Choroid plexus epithelial cell (primary cell): Measurements from ENCODE around the gene PACSIN2.
"Not testable (repeated sequence)": the region's sequence is repeated elsewhere in the genome, so short reads cannot be mapped to it uniquely, and the experiment has no call there.

Source experiments
- DNase-seq: peaks from one replicate; pipeline ENCODE4 v3.0.0-alpha.2; 2010; ENCODE audit warnings: low read depth
- H3K4me3 ChIP-seq: 2 replicates; pipeline ENCODE4 v1.5.1; 2011; ENCODE audit warnings: low read depth, mild to moderate bottlenecking, control low read depth, low read length, moderate library complexity
- CTCF ChIP-seq: conservative IDR thresholded peaks from 2 replicates; pipeline ENCODE4 v1.5.1; 2011; ENCODE audit warnings: low read depth, mild to moderate bottlenecking, control low read depth, inconsistent platforms, low read length, moderate library complexity

PACSIN2 gene

DNA sequence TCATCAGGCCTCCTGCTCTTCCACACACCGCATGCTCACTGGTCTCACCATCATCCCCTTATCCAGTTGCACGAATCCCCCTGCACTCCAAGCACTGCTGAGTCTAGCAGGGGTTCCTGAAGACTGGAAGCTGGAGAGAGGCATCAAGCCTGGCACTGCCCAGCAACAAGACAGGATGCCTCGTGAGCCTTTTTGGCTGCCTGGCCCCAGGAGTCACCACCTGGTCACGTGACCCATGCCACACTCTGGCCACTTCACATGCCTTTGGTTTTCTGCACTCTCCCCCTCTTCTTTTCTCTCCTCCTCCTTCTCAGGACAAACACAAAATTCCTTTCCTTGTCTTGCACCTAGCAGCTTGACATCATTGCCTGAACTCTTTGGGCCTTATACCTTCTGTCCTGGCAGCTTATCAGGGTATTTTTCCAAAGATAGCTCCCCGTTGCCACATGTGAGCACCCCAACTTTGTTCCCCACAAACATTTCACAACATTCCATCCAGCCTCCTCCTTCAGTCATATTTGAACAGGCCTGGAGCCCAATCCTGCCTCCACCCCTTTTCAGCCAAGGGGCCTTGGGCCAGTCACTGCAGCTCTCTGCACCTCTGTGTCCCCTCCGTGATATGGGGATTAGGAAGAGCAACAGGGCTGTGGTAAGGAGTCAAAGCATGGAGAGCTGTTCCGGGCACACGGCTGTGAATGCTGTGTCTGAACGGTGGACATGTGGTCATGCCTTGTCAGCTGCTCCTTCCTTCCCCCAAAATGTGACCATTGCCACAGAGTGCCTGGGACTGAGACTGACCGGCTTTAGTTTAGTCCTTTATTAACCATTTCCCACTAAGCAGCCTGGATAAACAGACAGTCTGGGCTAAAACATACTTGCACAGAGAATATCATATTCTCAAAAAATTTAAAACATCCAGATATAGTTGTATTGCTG is 2.8 kb upstream of the PACSIN2 start:
- H3K4me3 ChIP-seq, result no peak overlapping the region
- no peak for DNase-seq
- no peak for TF ChIP-seq CTCF

DNA sequence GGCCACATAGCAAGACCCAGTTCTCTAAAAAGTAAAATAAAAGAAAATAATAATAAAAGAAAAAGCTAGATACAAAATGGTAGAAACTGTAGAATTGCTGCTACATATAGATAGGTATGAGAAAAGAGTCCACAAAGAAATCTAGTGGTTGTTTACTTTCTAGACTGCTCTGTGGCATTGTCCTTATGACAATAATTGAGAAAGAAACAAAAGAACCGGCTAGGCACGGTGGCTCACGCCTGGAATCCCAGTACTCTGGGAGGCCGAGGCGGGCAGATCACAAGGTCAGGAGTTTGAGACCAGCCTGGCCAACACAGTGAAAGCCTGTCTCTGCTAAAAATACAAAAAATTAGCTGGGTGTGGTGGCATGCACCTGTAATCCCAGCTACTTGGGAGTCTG is 1.2 kb upstream of the PACSIN2 start:
- not testable (repeated sequence) for H3K4me3 ChIP-seq, DNase-seq

- H3K4me3 ChIP-seq, result peak overlapping the region; percentile 70
- no peak for DNase-seq
- no peak for TF ChIP-seq CTCF
Measured at GRCh38 chr22:43015677-43016042, 711 bp upstream of the PACSIN2 start.

DNA sequence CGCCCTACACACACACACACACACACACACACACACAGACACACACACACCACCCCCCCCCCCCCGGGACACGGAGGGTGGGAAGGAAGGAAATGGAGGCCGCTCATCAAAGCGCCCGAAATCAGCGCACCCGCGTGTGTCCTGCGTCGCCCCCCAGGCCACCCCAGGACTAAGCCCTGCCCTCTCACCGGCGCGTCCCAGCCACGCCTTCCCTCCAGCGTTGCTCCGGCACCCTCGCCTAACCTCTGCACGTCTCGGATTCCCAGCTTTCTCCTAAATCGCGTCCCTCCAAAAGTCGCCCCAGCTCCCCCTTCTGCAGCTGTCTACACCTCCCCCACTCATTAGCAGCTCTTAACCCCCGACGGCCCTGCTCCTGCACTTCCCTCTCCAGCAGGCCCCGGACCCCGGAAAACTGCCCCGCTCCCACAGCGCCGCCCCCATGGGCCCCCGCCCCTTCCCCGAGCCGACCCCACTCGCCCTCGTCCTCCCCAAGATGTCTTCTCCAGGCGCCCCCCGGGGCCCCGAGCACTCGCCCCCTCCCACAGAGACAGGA is 557 bp downstream of the PACSIN2 start:
- no peak for DNase-seq
- no peak for TF ChIP-seq CTCF
- peak overlapping the region; percentile 86 for H3K4me3 ChIP-seq

DNA sequence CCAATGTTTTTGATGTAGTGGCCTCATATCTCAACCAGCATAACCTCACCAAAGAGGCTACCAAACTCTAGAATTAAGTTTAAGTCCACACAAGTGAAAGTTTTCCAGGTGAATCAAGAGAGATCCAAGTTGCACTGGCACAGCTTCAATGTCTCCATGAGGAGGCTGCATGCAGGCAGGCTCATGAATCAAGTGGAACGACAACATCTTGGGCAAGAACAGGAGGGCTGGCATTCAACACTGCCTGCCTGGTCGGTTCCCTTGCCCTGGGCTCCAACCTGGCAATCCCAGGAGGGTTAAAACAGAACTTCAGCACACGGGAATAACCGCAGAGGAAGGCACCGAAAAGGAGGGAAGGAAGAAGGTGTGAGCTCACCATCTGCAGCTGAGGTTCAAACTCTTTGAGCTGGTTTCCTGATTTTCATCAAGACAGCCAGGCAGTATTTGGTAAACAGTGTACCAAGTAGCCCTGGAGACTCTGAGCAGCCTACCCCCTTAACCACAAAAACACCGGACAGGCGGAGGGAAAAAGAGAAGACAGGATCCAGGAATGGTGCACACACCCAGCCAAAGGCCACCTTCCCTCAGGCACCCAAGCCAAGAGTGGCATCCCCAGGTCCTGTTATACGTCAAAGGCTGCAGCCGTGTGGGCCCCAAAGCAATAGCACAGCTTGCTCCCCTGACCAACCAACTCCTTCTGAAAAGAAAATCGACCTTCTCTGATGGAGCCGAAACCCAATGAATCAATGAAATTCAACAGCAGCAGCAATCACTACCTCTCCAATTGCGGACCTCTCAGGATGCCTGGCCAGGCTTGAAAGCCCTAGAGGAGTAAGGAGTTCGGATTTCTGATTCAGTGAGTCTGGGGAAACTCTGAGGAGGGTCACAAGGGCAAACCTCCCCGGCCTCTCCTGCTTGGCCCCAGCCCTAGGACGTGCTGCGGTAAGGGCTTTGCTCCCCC is 1.3 kb downstream of the PACSIN2 start:
- peak overlapping the region; percentile 86 for H3K4me3 ChIP-seq
- no peak for DNase-seq
- TF ChIP-seq CTCF, result no peak

- TF ChIP-seq CTCF, result no peak
- H3K4me3 ChIP-seq, result no peak overlapping the region
- no peak for DNase-seq
Measured at GRCh38 chr22:43012390-43012789, 2.6 kb downstream of the PACSIN2 start.

- no peak for DNase-seq
- peak; percentile 14 for TF ChIP-seq CTCF
- H3K4me3 ChIP-seq, result no peak overlapping the region
Measured at GRCh38 chr22:43011079-43011478, 3.9 kb downstream of the PACSIN2 start.
